Measurements from ENCODE around the gene MRPL41. TPM values are rescaled to one million over a fixed set of nuclear protein-coding genes. Genes with fewer than 3 reads are reported as not detected.

MRPL41 gene
- total RNA-seq, 1 experiment from 2014 or later = 66.6 TPM

GRCh38 chr9:137582286-137582860 lies 30.7 kb downstream of the MRPL41 start:
- TF ChIP-seq CTCF (conservative IDR thresholded peaks at IDR 0.05; ENCODE audit: low read depth, low read length) (peak; percentile 48), EZH2 (IDR thresholded peaks at IDR 0.05; ENCODE audit: borderline replicate concordance, low read depth, low read length, poor library complexity, severe bottlenecking) (no peak)
- CTCF ChIA-PET = no interaction called here
- intact Hi-C loops (cut with micrococcal nuclease; ENCODE audit: unreplicated experiment) = no loop called here
- Histone ChIP-seq H3K36me3 (ENCODE audit: insufficient read depth, low read length, poor library complexity, severe bottlenecking) (peaks cover 45% of the 10 kb centered on the region), H3K27ac (ENCODE audit: low read depth, low read length, poor library complexity, severe bottlenecking) (no peak overlapping the region), H3K4me3 (ENCODE audit: low read depth, low read length, poor library complexity, severe bottlenecking) (no peak overlapping the region), H3K27me3 (replicated peaks; ENCODE audit: insufficient read depth, low read depth, low read length, poor library complexity) (no peaks in the 10 kb centered on the region), H3K4me1 (ENCODE audit: insufficient read depth, low read length, poor library complexity, severe bottlenecking) (peaks cover 12% of the 10 kb centered on the region), H3K9me3 (ENCODE audit: low read depth, low read length, poor library complexity, severe bottlenecking) (no peaks in the 10 kb centered on the region)
- no TSS peak for BruUV-seq (replicated peaks)
- POLR2A ChIA-PET (ENCODE audit: low non-redundant PET) = no interaction called here
- peak; percentile 51 for DNase-seq (ENCODE audit: low spot score)

- Histone ChIP-seq H3K9me3 (ENCODE audit: low read depth, low read length, poor library complexity, severe bottlenecking) (no peaks in the 10 kb centered on the region), H3K4me3 (ENCODE audit: low read depth, low read length, poor library complexity, severe bottlenecking) (no peak overlapping the region), H3K27me3 (replicated peaks; ENCODE audit: insufficient read depth, low read depth, low read length, poor library complexity) (no peaks in the 10 kb centered on the region), H3K4me1 (ENCODE audit: insufficient read depth, low read length, poor library complexity, severe bottlenecking) (peaks cover 6% of the 10 kb centered on the region), H3K36me3 (ENCODE audit: insufficient read depth, low read length, poor library complexity, severe bottlenecking) (peaks cover 55% of the 10 kb centered on the region), H3K27ac (ENCODE audit: low read depth, low read length, poor library complexity, severe bottlenecking) (peak overlapping the region; percentile 57)
- no peak for DNase-seq (ENCODE audit: low spot score)
- BruUV-seq (replicated peaks) = no TSS peak
- intact Hi-C loops (cut with micrococcal nuclease; ENCODE audit: unreplicated experiment) = no loop called here
- POLR2A ChIA-PET (ENCODE audit: low non-redundant PET) = no interaction called here
- no peak for TF ChIP-seq EZH2 (IDR thresholded peaks at IDR 0.05; ENCODE audit: borderline replicate concordance, low read depth, low read length, poor library complexity, severe bottlenecking)
- CTCF ChIA-PET = no interaction called here
Observed at GRCh38 chr9:137583347-137583746, 31.7 kb downstream of the MRPL41 start.

- no peak overlapping the region for H3K4me3 ChIP-seq (ENCODE audit: low read depth, low read length, poor library complexity, severe bottlenecking)
- H3K27ac ChIP-seq (ENCODE audit: low read depth, low read length, poor library complexity, severe bottlenecking) = peak overlapping the region; percentile 57
- peaks cover 58% of the 10 kb centered on the region for H3K36me3 ChIP-seq (ENCODE audit: insufficient read depth, low read length, poor library complexity, severe bottlenecking)
- no peaks in the 10 kb centered on the region for H3K27me3 ChIP-seq (replicated peaks; ENCODE audit: insufficient read depth, low read depth, low read length, poor library complexity)
- intact Hi-C loops (cut with micrococcal nuclease; ENCODE audit: unreplicated experiment) = no loop called here
- ChIA-PET POLR2A (ENCODE audit: low non-redundant PET) (no interaction called here), CTCF (no interaction called here)
- BruUV-seq (replicated peaks) = no TSS peak
- no peaks in the 10 kb centered on the region for H3K9me3 ChIP-seq (ENCODE audit: low read depth, low read length, poor library complexity, severe bottlenecking)
- DNase-seq (ENCODE audit: low spot score) = no peak
- H3K4me1 ChIP-seq (ENCODE audit: insufficient read depth, low read length, poor library complexity, severe bottlenecking) = peaks cover 9% of the 10 kb centered on the region
- TF ChIP-seq EZH2 (IDR thresholded peaks at IDR 0.05; ENCODE audit: borderline replicate concordance, low read depth, low read length, poor library complexity, severe bottlenecking) = no peak
- TF ChIP-seq CTCF (conservative IDR thresholded peaks at IDR 0.05; ENCODE audit: low read depth, low read length) = no peak
Observed at GRCh38 chr9:137583957-137584356, 32.3 kb downstream of the MRPL41 start.

GRCh38 chr9:137586854-137587253 lies 35.2 kb downstream of the MRPL41 start:
- Histone ChIP-seq H3K9me3 (ENCODE audit: low read depth, low read length, poor library complexity, severe bottlenecking) (no peaks in the 10 kb centered on the region), H3K4me1 (ENCODE audit: insufficient read depth, low read length, poor library complexity, severe bottlenecking) (peaks cover 7% of the 10 kb centered on the region), H3K27me3 (replicated peaks; ENCODE audit: insufficient read depth, low read depth, low read length, poor library complexity) (no peaks in the 10 kb centered on the region), H3K36me3 (ENCODE audit: insufficient read depth, low read length, poor library complexity, severe bottlenecking) (peaks cover 52% of the 10 kb centered on the region), H3K27ac (ENCODE audit: low read depth, low read length, poor library complexity, severe bottlenecking) (no peak overlapping the region), H3K4me3 (ENCODE audit: low read depth, low read length, poor library complexity, severe bottlenecking) (no peak overlapping the region)
- ChIA-PET CTCF (no interaction called here), POLR2A (ENCODE audit: low non-redundant PET) (no interaction called here)
- no peak for DNase-seq (ENCODE audit: low spot score)
- no peak for TF ChIP-seq EZH2 (IDR thresholded peaks at IDR 0.05; ENCODE audit: borderline replicate concordance, low read depth, low read length, poor library complexity, severe bottlenecking)
- TF ChIP-seq CTCF (conservative IDR thresholded peaks at IDR 0.05; ENCODE audit: low read depth, low read length) = no peak
- no TSS peak for BruUV-seq (replicated peaks)
- intact Hi-C loops (cut with micrococcal nuclease; ENCODE audit: unreplicated experiment) = no loop called here

All from A673 (cell line).